DOHH2 (cell line): ENCODE results near the gene PTGFRN.

Experiments
- H3F3A ChIP-seq: fragments of 200-600 bp; sonication (generic), shearing (Covaris generic); 2 replicates; pipeline ENCODE4 v1.6.0; 2016; ENCODE audit warnings: antibody characterized with exemption, mild to moderate bottlenecking; ENCODE audit not compliant: control insufficient read depth, insufficient read depth
- H3K27ac ChIP-seq: fragments of 200-600 bp; sonication (generic); 2 replicates; pipeline ENCODE4 v1.5.1; 2014; ENCODE audit warnings: low read depth, mild to moderate bottlenecking, low read length, moderate library complexity
- H3K27me3 ChIP-seq: fragments of 200-600 bp; sonication (generic); 2 replicates; pipeline ENCODE4 v1.6.1; 2014; ENCODE audit warnings: mild to moderate bottlenecking, low read length, mixed read lengths; ENCODE audit not compliant: control insufficient read depth
- H3K36me3 ChIP-seq: fragments of 200-600 bp; sonication (generic); 2 replicates; pipeline ENCODE4 v1.6.1; 2014; ENCODE audit warnings: mild to moderate bottlenecking, low read length, moderate library complexity, mixed read lengths; ENCODE audit not compliant: control insufficient read depth
- H3K4me1 ChIP-seq: fragments of 200-600 bp; sonication (generic); 2 replicates; pipeline ENCODE4 v1.6.1; 2014; ENCODE audit warnings: mild to moderate bottlenecking, low read length, mixed read lengths; ENCODE audit not compliant: control insufficient read depth
- H3K4me2 ChIP-seq: fragments of 200-600 bp; sonication (generic); 2 replicates; pipeline ENCODE4 v1.6.0; 2014; ENCODE audit warnings: mild to moderate bottlenecking, low read length, moderate library complexity
- H3K4me3 ChIP-seq: fragments of 200-600 bp; sonication (generic); 2 replicates; pipeline ENCODE4 v1.5.1; 2014; ENCODE audit warnings: mild to moderate bottlenecking, low read length, mixed read lengths
- H3K79me2 ChIP-seq: fragments of 200-600 bp; sonication (generic); 2 replicates; pipeline ENCODE4 v1.6.1; 2014; ENCODE audit warnings: mild to moderate bottlenecking, low read length, mixed read lengths; ENCODE audit not compliant: control insufficient read depth
- H3K9me2 ChIP-seq: fragments of 200-600 bp; sonication (generic); replicated peaks from 2 replicates; pipeline ENCODE4 v1.6.1; 2014; ENCODE audit warnings: mild to moderate bottlenecking, low read length, mixed read lengths; ENCODE audit not compliant: control insufficient read depth
- H3K9me3 ChIP-seq: fragments of 200-600 bp; sonication (generic); 2 replicates; pipeline ENCODE4 v1.6.1; 2014; ENCODE audit warnings: antibody characterized with exemption, low read length, mixed read lengths; ENCODE audit not compliant: control insufficient read depth, insufficient read depth
- H4K20me1 ChIP-seq: fragments of 200-600 bp; sonication (generic); 2 replicates; pipeline ENCODE4 v1.6.0; 2014; ENCODE audit warnings: low read depth, mild to moderate bottlenecking, antibody characterized with exemption, low read length, moderate library complexity; ENCODE audit not compliant: control insufficient read depth, insufficient read depth
- CTCF ChIP-seq: fragments of 200-600 bp; sonication (generic); IDR thresholded peaks from one replicate; pipeline ENCODE4 v1.5.1; 2014; ENCODE audit warnings: antibody characterized with exemption, mild to moderate bottlenecking, low read depth, low read length; ENCODE audit not compliant: poor library complexity, severe bottlenecking
- EZH2phosphoT487 ChIP-seq: fragments of 200-600 bp; sonication (generic); IDR thresholded peaks from 2 replicates; pipeline ENCODE4 v1.6.1; 2017; ENCODE audit warnings: borderline replicate concordance, mild to moderate bottlenecking, antibody characterized with exemption, low read length, moderate library complexity, mixed read lengths

The PTGFRN gene

GRCh38 chr1:116962987-116963639 is 53.4 kb downstream of the PTGFRN start:
- Histone ChIP-seq H3F3A (no peaks in the 10 kb centered on the region), H3K27me3 (0 out of 2 replicates have a peak, but pooled peaks cover 3% of the 10 kb centered on the region), H3K4me3 (no peak overlapping the region), H3K79me2 (no peaks in the 10 kb centered on the region), H3K36me3 (no peaks in the 10 kb centered on the region), H3K9me3 (no peaks in the 10 kb centered on the region), H3K4me2 (no peak overlapping the region), H3K27ac (no peak overlapping the region), H3K9me2 (no peaks in the 10 kb centered on the region), H4K20me1 (no peaks in the 10 kb centered on the region), H3K4me1 (no peaks in the 10 kb centered on the region)
- TF ChIP-seq EZH2phosphoT487 (no peak), CTCF (no peak)

DNA sequence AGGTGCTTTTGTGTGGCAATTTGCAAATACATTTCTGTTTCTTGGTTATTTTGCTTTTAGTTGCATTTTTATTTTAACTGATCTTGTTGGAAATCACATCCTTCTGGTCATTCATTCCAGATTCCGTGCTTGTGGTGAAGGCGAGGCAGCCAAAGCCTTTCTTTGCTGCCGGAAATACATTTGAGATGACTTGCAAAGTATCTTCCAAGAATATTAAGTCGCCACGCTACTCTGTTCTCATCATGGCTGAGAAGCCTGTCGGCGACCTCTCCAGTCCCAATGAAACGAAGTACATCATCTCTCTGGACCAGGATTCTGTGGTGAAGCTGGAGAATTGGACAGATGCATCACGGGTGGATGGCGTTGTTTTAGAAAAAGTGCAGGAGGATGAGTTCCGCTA is 57.1 kb downstream of the PTGFRN start:
- no peaks in the 10 kb centered on the region for H3K4me1 ChIP-seq
- no peak overlapping the region for H3K4me2 ChIP-seq
- H3K27ac ChIP-seq: no peak overlapping the region
- no peaks in the 10 kb centered on the region for H3K27me3 ChIP-seq
- H3F3A ChIP-seq: no peaks in the 10 kb centered on the region
- H3K4me3 ChIP-seq: no peak overlapping the region
- H3K9me3 ChIP-seq: no peaks in the 10 kb centered on the region
- TF ChIP-seq EZH2phosphoT487: no peak
- TF ChIP-seq CTCF: no peak
- no peaks in the 10 kb centered on the region for H3K36me3 ChIP-seq
- H4K20me1 ChIP-seq: no peaks in the 10 kb centered on the region
- H3K79me2 ChIP-seq: no peaks in the 10 kb centered on the region
- no peaks in the 10 kb centered on the region for H3K9me2 ChIP-seq

- Histone ChIP-seq H3K36me3 (no peaks in the 10 kb centered on the region), H4K20me1 (no peaks in the 10 kb centered on the region), H3K79me2 (no peaks in the 10 kb centered on the region), H3K4me1 (no peaks in the 10 kb centered on the region), H3K9me3 (no peaks in the 10 kb centered on the region), H3K27ac (no peak overlapping the region), H3K9me2 (no peaks in the 10 kb centered on the region), H3K4me2 (no peak overlapping the region), H3K4me3 (no peak overlapping the region), H3K27me3 (no peaks in the 10 kb centered on the region), H3F3A (no peaks in the 10 kb centered on the region)
- no peak for TF ChIP-seq CTCF
- no peak for TF ChIP-seq EZH2phosphoT487
Measured at GRCh38 chr1:116968724-116969123, 59.0 kb downstream of the PTGFRN start.
